Measurements from ENCODE around the gene PCSK2.

The PCSK2 gene

DNA sequence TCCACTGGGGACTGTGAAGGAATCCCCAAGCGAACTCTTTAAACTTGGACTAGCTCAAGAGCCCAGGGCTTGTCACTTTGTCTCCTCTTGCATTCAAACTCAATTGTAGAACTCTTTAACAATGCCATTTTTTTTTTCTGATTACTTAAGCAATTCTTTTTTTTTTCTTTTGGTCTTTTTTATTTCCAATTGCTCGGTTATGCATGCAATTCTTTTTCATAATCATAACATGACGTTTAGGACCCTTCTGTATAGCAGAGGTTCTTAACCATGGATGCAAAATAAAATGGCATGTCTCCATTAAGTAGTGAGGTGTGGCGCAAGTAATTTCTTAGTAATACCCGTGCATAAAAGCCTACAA is 304.8 kb downstream of the PCSK2 start:
- DNase-seq (ENCODE audit: low read depth in 3 of 3): no peak

GRCh38 chr20:17533396-17533795 is 306.6 kb downstream of the PCSK2 start:
- DNase-seq (ENCODE audit: low read depth in 3 of 3): no peak

DNA sequence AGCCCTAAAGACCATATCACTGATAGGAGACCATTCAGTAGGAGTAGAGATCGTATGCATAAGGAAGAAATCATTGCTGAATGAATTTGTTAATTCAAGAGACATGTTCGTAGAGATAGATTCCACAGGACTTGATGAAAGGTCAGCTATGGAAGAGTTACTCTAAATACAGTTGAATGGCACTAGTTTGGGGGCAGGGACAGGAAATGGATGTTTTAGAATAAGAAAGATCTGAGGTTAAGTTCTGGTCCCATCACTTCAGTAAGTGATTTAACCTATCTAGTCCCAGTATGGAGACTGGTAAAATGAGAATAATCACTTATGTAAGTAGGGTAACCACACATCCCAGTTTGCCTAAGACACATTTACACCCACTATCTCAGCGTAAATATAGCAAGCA is 307.2 kb downstream of the PCSK2 start:
- DNase-seq (ENCODE audit: low read depth in 3 of 3): no peak

Data from stimulated activated CD4-positive, alpha-beta T cell treated with anti-CD3 and anti-CD28 coated beads, TNF-alpha, amount 100 ng/mL, for 24 hours (primary cell).